PC-3 (cell line): ENCODE results near the gene LHX5. TPM values are rescaled to one million over a fixed set of nuclear protein-coding genes. Genes with fewer than 3 reads are reported as not detected.

Experiments used
- ATAC-seq: fragments of 200-7000 bp; cut with Tn5 transposase; 2 replicates; pipeline ENCODE4 v1.9.1; 2020; ENCODE audit warnings: mild to moderate bottlenecking, moderate library complexity
- BruUV-seq: library from RNA; stranded (reverse); fragments of 400-500 nt; replicated peaks from 2 replicates; lab custom pipeline; 2021; lab: Mats Ljungman, UMichigan
- CTCF ChIA-PET: fragments of 300-600 bp; sonication (Branson Sonifier 250); formaldehyde crosslinking; loops from one replicate; lab custom pipeline; 2022; ENCODE audit warnings: antibody characterized with exemption; lab: Charles Lee
- POLR2A ChIA-PET: fragments of 300-600 bp; sonication (Branson Sonifier 250); formaldehyde crosslinking; loops from one replicate; lab custom pipeline; 2022; ENCODE audit warnings: antibody characterized with exemption; ENCODE audit not compliant: unreplicated experiment; lab: Charles Lee
- DNase-seq: peaks from one replicate; pipeline ENCODE4 v3.0.0-alpha.2; 2015
- H2AFZ ChIP-seq: fragments of 300-600 bp; sonication (generic); 2 replicates; pipeline ENCODE4 v1.6.0; 2016; ENCODE audit warnings: antibody characterized with exemption, low read length
- H3F3A ChIP-seq: fragments of 300-600 bp; sonication (generic); one replicate; pipeline ENCODE4 v1.6.0; 2017; ENCODE audit warnings: antibody characterized with exemption, low read length, control low read depth, mild to moderate bottlenecking; ENCODE audit not compliant: unreplicated experiment
- H3K27ac ChIP-seq: fragments of 300-600 bp; sonication (generic); 2 replicates; pipeline ENCODE4 v1.5.1; 2016; ENCODE audit warnings: mild to moderate bottlenecking, low read length
- H3K27me3 ChIP-seq: fragments of 300-600 bp; sonication (generic); 2 replicates; pipeline ENCODE4 v1.6.1; 2016; ENCODE audit warnings: low read length, mixed read lengths
- H3K36me3 ChIP-seq: fragments of 300-600 bp; sonication (generic); 2 replicates; pipeline ENCODE4 v1.6.1; 2016; ENCODE audit warnings: low read depth, mixed run types, low read length, mixed read lengths
- H3K4me1 ChIP-seq: fragments of 300-600 bp; sonication (generic); 2 replicates; pipeline ENCODE4 v1.5.1; 2016; ENCODE audit warnings: low read length; ENCODE audit not compliant: insufficient read depth
- H3K4me2 ChIP-seq: fragments of 300-600 bp; sonication (generic); 2 replicates; pipeline ENCODE4 v1.6.0; 2016; ENCODE audit warnings: low read length
- H3K4me3 ChIP-seq: fragments of 300-600 bp; sonication (generic); 2 replicates; pipeline ENCODE4 v1.5.1; 2016; ENCODE audit warnings: mild to moderate bottlenecking, low read length, mixed read lengths
- H3K79me2 ChIP-seq: fragments of 300-600 bp; sonication (generic); 2 replicates; pipeline ENCODE4 v1.6.1; 2017; ENCODE audit warnings: low read length, mixed read lengths
- H3K9ac ChIP-seq: fragments of 300-600 bp; sonication (generic); 2 replicates; pipeline ENCODE4 v1.6.0; 2016; ENCODE audit warnings: mild to moderate bottlenecking, low read length
- H3K9me2 ChIP-seq: fragments of 300-600 bp; sonication (generic); replicated peaks from 2 replicates; pipeline ENCODE4 v1.6.1; 2016; ENCODE audit warnings: mixed run types, low read length, mixed read lengths
- H3K9me3 ChIP-seq: fragments of 300-600 bp; sonication (generic); 2 replicates; pipeline ENCODE4 v1.6.1; 2016; ENCODE audit warnings: low read length, mixed read lengths
- H4K20me1 ChIP-seq: fragments of 300-600 bp; sonication (generic); 2 replicates; pipeline ENCODE4 v1.6.1; 2016; ENCODE audit warnings: low read length, mixed read lengths
- EZH2 ChIP-seq: fragments of 300-600 bp; sonication (generic); IDR thresholded peaks from one replicate; pipeline ENCODE4 v1.6.1; 2017; ENCODE audit warnings: antibody characterized with exemption, mild to moderate bottlenecking, low read length; ENCODE audit not compliant: unreplicated experiment
- EZH2phosphoT487 ChIP-seq: fragments of 300-600 bp; sonication (generic); IDR thresholded peaks from 2 replicates; pipeline ENCODE4 v1.6.1; 2018; ENCODE audit warnings: mild to moderate bottlenecking, antibody characterized with exemption, low read length, borderline replicate concordance
- intact Hi-C: fragments of 100-400 bp; cut with micrococcal nuclease; formaldehyde crosslinking; loops from 2 replicates; pipeline ENCODE4 v1.9.0; 2023
- total RNA-seq: library from RNA; depleted of rRNA; stranded (reverse); fragments of >200 nt; gene quantifications from 2 replicates; pipeline ENCODE4 v1.2.3, GENCODE V29; 2014
- TF ChIP-seq, protein P1 (sequence below): fragments of 300-600 bp; sonication (generic); conservative IDR thresholded peaks from 2 replicates; pipeline ENCODE4 v1.5.1; 2017; ENCODE audit warnings: antibody characterized with exemption, low read depth, mild to moderate bottlenecking, low read length

Gene LHX5
- total RNA-seq, 1 experiment from 2014 or later = 0.26 TPM

DNA sequence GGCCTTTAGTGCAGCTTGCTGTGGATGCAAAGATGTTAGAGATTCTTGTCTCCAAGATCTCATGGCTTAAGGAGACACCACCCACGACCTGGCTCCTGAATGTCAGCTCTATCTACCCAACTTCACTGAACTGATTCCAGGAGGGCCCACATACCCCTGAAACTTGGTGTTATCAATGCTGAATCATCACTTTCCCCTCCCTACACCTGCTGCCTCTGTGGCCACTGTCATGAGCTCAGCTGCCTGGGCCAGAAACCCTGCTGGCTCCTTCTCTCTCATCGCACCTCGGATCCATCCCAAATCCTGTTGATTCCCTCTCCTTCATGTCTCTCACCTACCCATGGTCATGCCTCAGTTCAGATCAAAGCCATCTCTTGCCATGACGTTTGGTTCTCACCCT, 15.1 kb upstream of the LHX5 start:
- no peak for DNase-seq
- no peaks in the 10 kb centered on the region for H3K9me3 ChIP-seq
- no peak for ATAC-seq
- no peaks in the 10 kb centered on the region for H3K36me3 ChIP-seq
- H3K9ac ChIP-seq = no peak overlapping the region
- no peaks in the 10 kb centered on the region for H3F3A ChIP-seq
- no peak overlapping the region for H3K4me3 ChIP-seq
- H3K79me2 ChIP-seq = no peaks in the 10 kb centered on the region
- H3K27ac ChIP-seq = no peak overlapping the region
- H3K4me2 ChIP-seq = no peak overlapping the region
- H4K20me1 ChIP-seq = no peaks in the 10 kb centered on the region
- no TSS peak for BruUV-seq
- peaks cover 76% of the 10 kb centered on the region for H3K27me3 ChIP-seq
- intact Hi-C loops = no loop called here
- ChIA-PET POLR2A (no interaction called here), CTCF (no interaction called here)
- TF ChIP-seq EZH2 = no peak
- TF ChIP-seq, protein P1, sequence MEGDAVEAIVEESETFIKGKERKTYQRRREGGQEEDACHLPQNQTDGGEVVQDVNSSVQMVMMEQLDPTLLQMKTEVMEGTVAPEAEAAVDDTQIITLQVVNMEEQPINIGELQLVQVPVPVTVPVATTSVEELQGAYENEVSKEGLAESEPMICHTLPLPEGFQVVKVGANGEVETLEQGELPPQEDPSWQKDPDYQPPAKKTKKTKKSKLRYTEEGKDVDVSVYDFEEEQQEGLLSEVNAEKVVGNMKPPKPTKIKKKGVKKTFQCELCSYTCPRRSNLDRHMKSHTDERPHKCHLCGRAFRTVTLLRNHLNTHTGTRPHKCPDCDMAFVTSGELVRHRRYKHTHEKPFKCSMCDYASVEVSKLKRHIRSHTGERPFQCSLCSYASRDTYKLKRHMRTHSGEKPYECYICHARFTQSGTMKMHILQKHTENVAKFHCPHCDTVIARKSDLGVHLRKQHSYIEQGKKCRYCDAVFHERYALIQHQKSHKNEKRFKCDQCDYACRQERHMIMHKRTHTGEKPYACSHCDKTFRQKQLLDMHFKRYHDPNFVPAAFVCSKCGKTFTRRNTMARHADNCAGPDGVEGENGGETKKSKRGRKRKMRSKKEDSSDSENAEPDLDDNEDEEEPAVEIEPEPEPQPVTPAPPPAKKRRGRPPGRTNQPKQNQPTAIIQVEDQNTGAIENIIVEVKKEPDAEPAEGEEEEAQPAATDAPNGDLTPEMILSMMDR = no peak
- no peak for TF ChIP-seq EZH2phosphoT487
- no peaks in the 10 kb centered on the region for H3K9me2 ChIP-seq
- no peak overlapping the region for H2AFZ ChIP-seq
- H3K4me1 ChIP-seq = no peaks in the 10 kb centered on the region

- TF ChIP-seq EZH2 = no peak
- no peak for TF ChIP-seq EZH2phosphoT487
- TF ChIP-seq, protein P1 = no peak
- Histone ChIP-seq H3K79me2 (no peaks in the 10 kb centered on the region), H3K4me1 (no peaks in the 10 kb centered on the region), H3K9me2 (no peaks in the 10 kb centered on the region), H3K9ac (no peak overlapping the region), H3K4me3 (no peak overlapping the region), H3K36me3 (no peaks in the 10 kb centered on the region), H3K9me3 (no peaks in the 10 kb centered on the region), H3K27me3 (peaks cover 86% of the 10 kb centered on the region), H3K27ac (no peak overlapping the region), H4K20me1 (no peaks in the 10 kb centered on the region), H3K4me2 (no peak overlapping the region), H3F3A (no peaks in the 10 kb centered on the region), H2AFZ (no peak overlapping the region)
- ChIA-PET POLR2A (no interaction called here), CTCF (no interaction called here)
- intact Hi-C loops = no loop called here
- BruUV-seq = no TSS peak
- ATAC-seq (no peak), DNase-seq (no peak)
These were observed 13.7 kb upstream of the LHX5 start for GRCh38 chr12:113485330-113485729.

DNA sequence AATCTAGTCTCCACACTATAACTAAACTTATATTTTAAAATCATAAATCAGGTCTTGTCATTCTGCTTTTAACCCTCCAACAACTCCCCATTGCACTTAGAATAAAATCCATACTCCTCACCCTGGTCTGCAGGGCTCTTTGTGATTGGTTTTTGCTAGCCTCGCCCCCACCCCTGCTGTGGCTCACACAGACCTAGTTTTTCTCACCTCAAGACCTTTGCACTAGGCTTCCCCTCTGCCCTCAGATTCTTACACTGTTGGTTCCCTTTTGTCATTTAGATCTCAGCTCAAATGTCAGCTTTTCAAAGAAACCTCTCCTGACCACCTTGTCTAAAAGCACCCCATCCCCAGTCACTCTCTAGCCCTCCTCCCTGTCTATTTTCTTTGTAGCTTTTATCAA, 10.7 kb upstream of the LHX5 start:
- DNase-seq (no peak), ATAC-seq (no peak)
- intact Hi-C loops = no loop called here
- peaks cover 95% of the 10 kb centered on the region for H3K27me3 ChIP-seq
- TF ChIP-seq EZH2phosphoT487 (no peak), EZH2 (no peak)
- TF ChIP-seq, protein P1 = no peak
- H3K4me1 ChIP-seq = no peaks in the 10 kb centered on the region
- H3F3A ChIP-seq = no peaks in the 10 kb centered on the region
- no peak overlapping the region for H2AFZ ChIP-seq
- H3K36me3 ChIP-seq = no peaks in the 10 kb centered on the region
- BruUV-seq = no TSS peak
- no peak overlapping the region for H3K27ac ChIP-seq
- no peak overlapping the region for H3K9ac ChIP-seq
- CTCF ChIA-PET = no interaction called here
- H3K9me2 ChIP-seq = no peaks in the 10 kb centered on the region
- no peaks in the 10 kb centered on the region for H4K20me1 ChIP-seq
- H3K4me2 ChIP-seq = no peak overlapping the region
- POLR2A ChIA-PET = no interaction called here
- no peaks in the 10 kb centered on the region for H3K79me2 ChIP-seq
- no peak overlapping the region for H3K4me3 ChIP-seq
- H3K9me3 ChIP-seq = no peaks in the 10 kb centered on the region
